HepG2 (cell line): ENCODE results near the gene VKORC1. TPM values are rescaled to one million over a fixed set of nuclear protein-coding genes. Genes with fewer than 3 reads are reported as not detected.

ENCODE experiments used
- ATAC-seq: fragments of 200-7000 bp; cut with Tn5 transposase; 3 replicates; pipeline ENCODE4 v1.9.1; 2020; ENCODE audit warnings: mild to moderate bottlenecking, moderate library complexity
- BruUV-seq: library from RNA; stranded (reverse); fragments of 400-500 nt; replicated peaks from 2 replicates; lab custom pipeline; 2021; lab: Mats Ljungman, UMichigan
- CTCF ChIA-PET: fragments of 300-600 bp; formaldehyde crosslinking; extraction: SDS; loops from one replicate; lab custom pipeline; 2021; ENCODE audit warnings: low total read pairs, inconsistent platforms, low intra/inter-chr PET ratio; lab: Yijun Ruan, JAX
- POLR2A ChIA-PET: fragments of 350-600 bp; sonication (Branson Sonifier 250); formaldehyde crosslinking; loops from one replicate; lab custom pipeline; 2020; ENCODE audit warnings: antibody characterized with exemption, inconsistent platforms; lab: Yijun Ruan, JAX
- DNase-seq: peaks from one replicate; pipeline ENCODE4 v3.0.0-alpha.2; 2015; ENCODE audit warnings: low spot score
- FAIRE-seq: peaks from 3 replicates; lab custom pipeline; 2011; peaks lifted over from hg19 to GRCh38; lab: Jason Lieb, UNC
- H2AFZ ChIP-seq: one replicate; pipeline ENCODE4 v1.6.1; 2011; ENCODE audit warnings: low read length, inconsistent platforms
- H3K27ac ChIP-seq: fragments of 300-600 bp; 3 replicates; pipeline ENCODE4 v1.8.0; 2011; ENCODE audit warnings: mixed run types, mild to moderate bottlenecking, mixed read lengths, low read length, inconsistent platforms; ENCODE audit not compliant: insufficient read depth; ENCODE audit errors: extremely low read length
- H3K27me3 ChIP-seq, 2 experiments: fragments of 200-600 bp in 1 of 2; 2 replicates in 1 of 2; 3 replicates in 1 of 2; pipeline versions ENCODE4 v1.6.0 to v1.8.0; 2011; ENCODE audit warnings: low read length in 2 of 2, mild to moderate bottlenecking in 2 of 2, moderate library complexity in 2 of 2, inconsistent platforms in 1 of 2; ENCODE audit not compliant: insufficient read depth in 2 of 2, control insufficient read depth in 1 of 2
- H3K36me3 ChIP-seq, 2 experiments: fragments of 200-600 bp in 1 of 2; replicated peaks in 1 of 2; 2 replicates in 1 of 2; 3 replicates in 1 of 2; pipeline versions ENCODE4 v1.5.1 to v1.8.0; 2011; ENCODE audit warnings: low read length in 2 of 2, inconsistent platforms in 1 of 2; ENCODE audit not compliant: insufficient read depth in 2 of 2, control insufficient read depth in 1 of 2
- H3K4me1 ChIP-seq: 2 replicates; pipeline ENCODE4 v1.5.1; 2012; ENCODE audit warnings: low read length, inconsistent platforms; ENCODE audit not compliant: insufficient read depth
- H3K4me2 ChIP-seq: 2 replicates; pipeline ENCODE4 v1.6.0; 2011; ENCODE audit warnings: low read depth, low read length, inconsistent platforms
- H3K4me3 ChIP-seq, 3 experiments: fragments of 200-600 bp in 1 of 3; sonication (generic), shearing (Covaris generic) in 1 of 3; replicated peaks in 1 of 3; 2 replicates each; pipeline ENCODE4 v1.5.1; 2011 to 2016; ENCODE audit warnings: low read length in 3 of 3, inconsistent platforms in 2 of 3, low read depth in 2 of 3, mild to moderate bottlenecking in 2 of 3, control low read depth in 1 of 3, mixed read lengths in 1 of 3; ENCODE audit not compliant: insufficient read depth in 1 of 3
- H3K79me2 ChIP-seq: one replicate; pipeline ENCODE4 v1.6.1; 2011; ENCODE audit warnings: low read length, inconsistent platforms; ENCODE audit not compliant: insufficient read depth
- H3K9ac ChIP-seq: 2 replicates; pipeline ENCODE4 v1.6.0; 2011; ENCODE audit warnings: mild to moderate bottlenecking, low read depth, low read length, inconsistent platforms; ENCODE audit not compliant: insufficient read depth
- H3K9me3 ChIP-seq: 2 replicates; pipeline ENCODE4 v1.5.1; 2012; ENCODE audit warnings: mild to moderate bottlenecking, low read length
- H4K20me1 ChIP-seq: 2 replicates; pipeline ENCODE4 v1.6.0; 2011; ENCODE audit warnings: inconsistent platforms, mild to moderate bottlenecking, low read length, moderate library complexity; ENCODE audit not compliant: insufficient read depth
- AGO1 ChIP-seq: fragments of 200-400 bp; formaldehyde crosslinking; IDR thresholded peaks from 2 replicates; pipeline ENCODE4 v1.6.1; 2017; ENCODE audit warnings: mild to moderate bottlenecking, low read depth, low read length, moderate library complexity; ENCODE audit not compliant: poor library complexity, severe bottlenecking
- FOXM1 ChIP-seq: sonication (generic); formaldehyde crosslinking; IDR thresholded peaks from 2 replicates; pipeline ENCODE4 v1.5.0; 2020; ENCODE audit warnings: missing genetic modification reagents
- GLI4 ChIP-seq: sonication (generic); formaldehyde crosslinking; IDR thresholded peaks from 2 replicates; pipeline ENCODE4 v1.5.1; 2020; ENCODE audit warnings: missing genetic modification reagents, mild to moderate bottlenecking, moderate library complexity, borderline replicate concordance
- HOXA5 ChIP-seq: sonication (generic); formaldehyde crosslinking; IDR thresholded peaks from 2 replicates; pipeline ENCODE4 v1.4.0; 2020; ENCODE audit warnings: missing genetic modification reagents
- IKZF5 ChIP-seq: IDR thresholded peaks from 2 replicates; pipeline ENCODE4 v1.6.1; 2018; ENCODE audit warnings: missing genetic modification reagents, mild to moderate bottlenecking, missing compliant biosample characterization
- NFYC ChIP-seq: IDR thresholded peaks from 2 replicates; pipeline ENCODE4 v1.6.1; 2016; ENCODE audit warnings: missing genetic modification reagents, missing compliant biosample characterization
- POLR2G ChIP-seq: fragments of 200-400 bp; formaldehyde crosslinking; IDR thresholded peaks from 2 replicates; pipeline ENCODE4 v1.6.1; 2018; ENCODE audit warnings: mild to moderate bottlenecking, low read depth, low read length, moderate library complexity
- RELA ChIP-seq: sonication (generic); formaldehyde crosslinking; IDR thresholded peaks from 2 replicates; pipeline ENCODE4 v1.4.0; 2020; ENCODE audit warnings: missing genetic modification reagents
- SMAD1 ChIP-seq: sonication (generic); formaldehyde crosslinking; IDR thresholded peaks from 2 replicates; pipeline ENCODE4 v1.4.0; 2020; ENCODE audit warnings: missing genetic modification reagents, low read depth, mild to moderate bottlenecking, borderline replicate concordance
- SMARCE1 ChIP-seq: fragments of 450-650 bp; IDR thresholded peaks from 2 replicates; pipeline ENCODE4 v1.6.1; 2017; ENCODE audit warnings: borderline replicate concordance
- ZKSCAN8 ChIP-seq: IDR thresholded peaks from 2 replicates; pipeline ENCODE4 v1.6.1; 2016; ENCODE audit warnings: borderline replicate concordance, missing genetic modification reagents, missing compliant biosample characterization
- ZNF264 ChIP-seq: sonication (generic); formaldehyde crosslinking; IDR thresholded peaks from 2 replicates; pipeline ENCODE4 v1.4.0; 2020; ENCODE audit warnings: missing genetic modification reagents
- ZNF274 ChIP-seq: sonication (generic); formaldehyde crosslinking; IDR thresholded peaks from 2 replicates; pipeline ENCODE4 v1.5.1; 2020; ENCODE audit warnings: mild to moderate bottlenecking, missing genetic modification reagents
- WGBS: methylation state at CpG from one replicate; pipeline ENCODE4 v1.1.6; 2017; ENCODE audit warnings: low lambda C conversion rate; 5-methylcytosine and 5-hydroxymethylcytosine counted together
- in situ Hi-C: cut with HindIII; loops from 2 replicates; pipeline ENCODE4 v1.10.0; 2017; ENCODE audit warnings: low pct_unique_long_range_greater_than_20kb; ENCODE audit not compliant: extremely low pct_ligation_motif_present
- intact Hi-C: fragments of 100-400 bp; cut with micrococcal nuclease; formaldehyde crosslinking; loops from one replicate; pipeline ENCODE4 v1.10.0; 2022; ENCODE audit not compliant: unreplicated experiment
- polyA plus RNA-seq, 8 experiments: library from polyadenylated mRNA; depleted of rRNA in 3 of 8; stranded (reverse) in 7 of 8; unstranded in 1 of 8; fragments of >200 nt; fragmentation: Illumina TruSeq in 4 of 8; extraction: Trizol in 4 of 8; gene quantifications; 2 replicates each; pipeline versions ENCODE4 v1.2.1 to v1.2.3, GENCODE V29; 2011 to 2016; ENCODE audit warnings: low read depth in 4 of 8, missing spikeins in 1 of 8, mixed read lengths in 1 of 8; ENCODE audit not compliant: insufficient read depth in 1 of 8
- total RNA-seq, 5 experiments: library from RNA; depleted of rRNA; stranded (reverse); fragments of >200 nt; fragmentation: Illumina TruSeq; extraction: Trizol; gene quantifications; 2 replicates each; pipeline ENCODE4 v1.2.3, GENCODE V29; 2016; ENCODE audit warnings: low read depth in 1 of 5
- TF ChIP-seq, protein P1 (sequence below): IDR thresholded peaks from 2 replicates; pipeline ENCODE4 v1.6.1; 2016; ENCODE audit warnings: missing genetic modification reagents, missing compliant biosample characterization

The VKORC1 gene
- total and polyA plus RNA-seq, 2 of the 13 experiments (the other 11 are each of a cell fraction or from before 2014, with no cell fraction given), result 141 to 615 TPM

DNA sequence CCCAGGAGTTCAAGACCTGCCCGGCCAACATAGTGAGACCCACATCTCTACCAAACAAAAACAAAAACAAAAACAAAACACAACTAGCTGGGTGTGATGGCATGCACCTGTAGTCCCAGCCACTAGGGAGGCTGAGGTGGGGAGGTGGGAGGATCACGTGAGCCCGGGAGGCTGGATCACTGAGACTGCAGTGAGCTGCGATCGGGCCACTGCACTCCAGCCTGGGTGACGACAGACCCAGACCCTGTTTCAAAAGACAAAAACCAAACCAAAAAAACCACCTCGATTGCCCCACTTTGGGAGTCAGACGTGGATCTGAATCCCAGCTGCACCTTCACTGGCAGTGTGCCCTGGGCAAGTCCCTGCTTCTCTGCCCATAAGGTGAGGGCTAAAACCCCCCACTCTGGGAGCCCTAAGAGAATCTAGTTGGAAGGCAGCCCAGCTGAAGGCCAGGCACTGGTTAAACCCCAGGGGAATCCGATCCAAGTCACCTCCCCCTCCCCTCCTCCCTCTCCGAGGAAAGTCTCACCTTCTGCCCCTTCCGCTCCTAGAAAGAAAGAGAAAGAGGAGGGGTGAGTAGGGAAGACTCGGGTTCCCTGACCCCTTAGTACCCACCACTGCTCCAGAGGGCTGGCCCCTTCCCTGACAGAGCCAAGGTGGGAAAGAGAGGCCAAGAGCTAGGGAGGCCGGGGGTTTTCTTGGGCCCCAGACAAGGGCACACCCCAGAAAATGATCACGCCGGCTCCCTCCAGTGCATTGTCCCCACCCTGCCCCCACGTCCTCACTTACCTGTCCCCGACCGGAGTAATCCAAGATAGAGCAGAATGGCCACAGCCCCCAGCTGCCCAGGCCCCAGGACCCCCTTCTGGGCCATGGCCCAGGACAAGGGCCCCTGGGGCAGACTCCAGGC, 40.3 kb upstream of the VKORC1 start (continued):
- TF ChIP-seq RELA (CRISPR knock-in tag) (no peak), GLI4 (CRISPR knock-in tag) (0 out of 2 replicates have a peak, but pooled peaks have one; percentile 62), IKZF5 (no peak), SMARCE1 (no peak), ZNF274 (CRISPR knock-in tag) (0 out of 2 replicates have a peak, but pooled peaks have one; percentile 24)

GRCh38 chr16:31134091-31134571, 39.5 kb upstream of the VKORC1 start:
- TF ChIP-seq, protein P1, sequence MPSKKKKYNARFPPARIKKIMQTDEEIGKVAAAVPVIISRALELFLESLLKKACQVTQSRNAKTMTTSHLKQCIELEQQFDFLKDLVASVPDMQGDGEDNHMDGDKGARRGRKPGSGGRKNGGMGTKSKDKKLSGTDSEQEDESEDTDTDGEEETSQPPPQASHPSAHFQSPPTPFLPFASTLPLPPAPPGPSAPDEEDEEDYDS (CRISPR knock-in tag), result no peak
- TF ChIP-seq AGO1, result no peak
- TF ChIP-seq SMAD1 (CRISPR knock-in tag), result no peak
- TF ChIP-seq ZNF264 (CRISPR knock-in tag), result no peak
- TF ChIP-seq NFYC (CRISPR knock-in tag), result no peak
- no peak for TF ChIP-seq HOXA5
- TF ChIP-seq ZKSCAN8 (CRISPR knock-in tag), result no peak
- TF ChIP-seq POLR2G, result 0 out of 2 replicates have a peak, but pooled peaks have one; percentile 34
- TF ChIP-seq FOXM1 (CRISPR knock-in tag), result no peak
- FAIRE-seq, result no peak
- in situ Hi-C loops (no loop called here), intact Hi-C loops (no loop called here)
- ChIA-PET POLR2A (interaction anchor here (1.2 to 11.4 kb wide), 4 partner anchors 13 to 193 kb away, joined by 3 to 275 read pairs (median 3); partner anchors contain the start of genes HSD3B7 and KAT8), CTCF (no interaction called here)
- H2AFZ ChIP-seq, result no peak overlapping the region
- ATAC-seq, result no peak
- no peak overlapping the region for H3K27ac ChIP-seq
- BruUV-seq, result no TSS peak
- H3K4me3 ChIP-seq, result no peak overlapping the region; a peak in 1 of 6 replicates
- peaks cover 42% of the 10 kb centered on the region for H3K4me1 ChIP-seq
- no peaks in the 10 kb centered on the region for H4K20me1 ChIP-seq
- H3K4me2 ChIP-seq, result peak overlapping the region; percentile 77
- H3K27me3 ChIP-seq, result peaks cover 2 to 3% of the 10 kb centered on the region in 2 experiments; a peak in 2 of 5 replicates
- H3K9me3 ChIP-seq, result no peaks in the 10 kb centered on the region
- no peak overlapping the region for H3K9ac ChIP-seq
- H3K79me2 ChIP-seq, result no peaks in the 10 kb centered on the region
- H3K36me3 ChIP-seq, result peaks cover 5 to 10% of the 10 kb centered on the region in 2 experiments; a peak in 4 of 5 replicates
- WGBS, result 80% methylated on average over 5 of the region's 5 CpGs
- DNase-seq, result no peak
